H1 (cell line): ENCODE results near the gene EXOSC1. TPM values are rescaled to one million over a fixed set of nuclear protein-coding genes. Genes with fewer than 3 reads are reported as not detected.

Source experiments
- CTBP2 ChIP-seq: IDR thresholded peaks from 2 replicates; pipeline ENCODE4 v1.7.0; 2011; ENCODE audit warnings: borderline replicate concordance, mild to moderate bottlenecking, moderate library complexity, mixed read lengths, low read length; ENCODE audit not compliant: insufficient read depth, insufficient read length
- EGR1 ChIP-seq: IDR thresholded peaks from 2 replicates; pipeline ENCODE4 v1.6.1; 2011; ENCODE audit warnings: low read depth, low read length, borderline replicate concordance
- EP300 ChIP-seq, 2 experiments: IDR thresholded peaks; 1 replicate in 1 of 2; 2 replicates in 1 of 2; pipeline ENCODE4 v1.6.1; 2011 to 2012; ENCODE audit warnings: low read depth in 2 of 2, low read length in 2 of 2, mild to moderate bottlenecking in 2 of 2, borderline replicate concordance in 1 of 2, inconsistent platforms in 1 of 2, moderate library complexity in 1 of 2
- HDAC6 ChIP-seq: IDR thresholded peaks from one replicate; pipeline ENCODE4 v1.7.1; 2012; ENCODE audit warnings: low read depth, mild to moderate bottlenecking, inconsistent platforms, low read length, moderate library complexity
- MAFK ChIP-seq: IDR thresholded peaks from 2 replicates; pipeline ENCODE4 v1.6.1; 2012; ENCODE audit warnings: low read depth, mild to moderate bottlenecking, improper control_type of control experiment, low read length
- POLR2AphosphoS5 ChIP-seq: IDR thresholded peaks from 2 replicates; pipeline ENCODE4 v1.6.1; 2011; ENCODE audit warnings: low read depth, low read length
- RBBP5 ChIP-seq: IDR thresholded peaks from 2 replicates; pipeline ENCODE4 v1.7.1; 2012; ENCODE audit warnings: low read depth, mild to moderate bottlenecking, inconsistent platforms, low read length, moderate library complexity, borderline replicate concordance
- SP2 ChIP-seq: IDR thresholded peaks from 2 replicates; pipeline ENCODE4 v1.6.1; 2012; ENCODE audit warnings: mild to moderate bottlenecking, low read length, inconsistent platforms
- SUZ12 ChIP-seq: fragments of 200-600 bp; sonication (generic); IDR thresholded peaks from 2 replicates; pipeline ENCODE4 v1.6.1; 2012; ENCODE audit warnings: mild to moderate bottlenecking, inconsistent platforms, low read length, moderate library complexity, mixed read lengths
- YY1 ChIP-seq: IDR thresholded peaks from 2 replicates; pipeline ENCODE4 v1.6.1; 2011; ENCODE audit warnings: low read depth, mild to moderate bottlenecking, low read length
- ZNF274 ChIP-seq: IDR thresholded peaks from 2 replicates; pipeline ENCODE4 v1.7.0; 2012; ENCODE audit warnings: low read length, borderline replicate concordance; ENCODE audit errors: extremely low read depth
- polyA plus RNA-seq, 7 experiments: library from polyadenylated mRNA; depleted of rRNA in 3 of 7; stranded (reverse) in 5 of 7; unstranded in 2 of 7; fragments of >200 nt in 5 of 7; fragments of 200-250 nt in 2 of 7; gene quantifications; 1 replicate in 5 of 7; 2 replicates in 1 of 7; 4 replicates in 1 of 7; pipeline versions ENCODE4 v1.2.1 to v1.2.3, GENCODE V29; 2011 to 2013; ENCODE audit warnings: missing spikeins in 2 of 7, mixed read lengths in 2 of 7
- total RNA-seq: library from RNA; stranded (reverse); fragmentation: NEBNext Ultra II Directional; extraction: Animal tissue kit (Norgen Biotek cat#: 25700); gene quantifications from 2 replicates; pipeline ENCODE4 v1.2.1, GENCODE V29; 2021

The EXOSC1 gene
- total and polyA plus RNA-seq, 2 of the 8 experiments (the other 6 are each of a cell fraction or from before 2014, with no cell fraction given), result 52.1 to 68.1 TPM

- TF ChIP-seq RBBP5, result no peak
- TF ChIP-seq EP300 (IDR thresholded peaks at IDR 0.05; ENCODE audit: borderline replicate concordance in 1 of 2, low read depth in 2 of 2, low read length in 2 of 2), result no peak
- no peak for TF ChIP-seq EGR1
- no peak for TF ChIP-seq SP2
- TF ChIP-seq YY1, result peak; percentile 9; the same call in 1 of the 2 replicates
- TF ChIP-seq CTBP2, result no peak
- TF ChIP-seq POLR2AphosphoS5, result no peak
- no peak for TF ChIP-seq SUZ12
- TF ChIP-seq ZNF274, result no peak
- no peak for TF ChIP-seq MAFK
- no peak for TF ChIP-seq HDAC6
Observed at GRCh38 chr10:97494863-97495506, 49.2 kb upstream of the EXOSC1 start (continued).
